SK-N-SH treated with all-trans-retinoic acid at 6 μM for 48 hours (cell line): ENCODE results near the gene CHD1.

ENCODE experiments used
- ARNTL ChIP-seq: fragments of 450-650 bp; formaldehyde crosslinking; IDR thresholded peaks from 2 replicates; pipeline ENCODE4 v1.5.0; 2020; ENCODE audit warnings: low read depth, mild to moderate bottlenecking, moderate library complexity, borderline replicate concordance
- CREB5 ChIP-seq: fragments of 250-450 bp; sonication (Bioruptor Pico); IDR thresholded peaks from 2 replicates; pipeline ENCODE4 v1.5.1; 2020; ENCODE audit warnings: low read depth, mild to moderate bottlenecking, moderate library complexity
- GLIS3 ChIP-seq: fragments of 250-450 bp; sonication (Bioruptor Pico); IDR thresholded peaks from 2 replicates; pipeline ENCODE4 v1.5.0; 2020; ENCODE audit warnings: mild to moderate bottlenecking, moderate library complexity
- PATZ1 ChIP-seq: fragments of 250-450 bp; sonication (Bioruptor Pico); IDR thresholded peaks from 2 replicates; pipeline ENCODE4 v1.8.0; 2020; ENCODE audit warnings: mild to moderate bottlenecking, moderate library complexity, borderline replicate concordance
- PPARA ChIP-seq: fragments of 250-450 bp; sonication (Bioruptor Pico); IDR thresholded peaks from 2 replicates; pipeline ENCODE4 v1.5.0; 2020; ENCODE audit warnings: mild to moderate bottlenecking, borderline replicate concordance
- RARB ChIP-seq: fragments of 250-450 bp; sonication (Bioruptor Pico); IDR thresholded peaks from 2 replicates; pipeline ENCODE4 v1.8.0; 2021; ENCODE audit warnings: mild to moderate bottlenecking, moderate library complexity
- SNAI2 ChIP-seq: fragments of 250-450 bp; sonication (Bioruptor Pico); IDR thresholded peaks from 2 replicates; pipeline ENCODE4 v1.5.0; 2020; ENCODE audit warnings: mild to moderate bottlenecking, moderate library complexity
- TCF4 ChIP-seq: fragments of 250-450 bp; sonication (Bioruptor Pico); IDR thresholded peaks from 2 replicates; pipeline ENCODE4 v1.8.0; 2021; ENCODE audit warnings: mild to moderate bottlenecking, moderate library complexity, borderline replicate concordance
- ZFP3 ChIP-seq: fragments of 250-450 bp; sonication (Bioruptor Pico); IDR thresholded peaks from 2 replicates; pipeline ENCODE4 v1.5.0; 2020; ENCODE audit warnings: mild to moderate bottlenecking, moderate library complexity
- ZFP30 ChIP-seq: fragments of 450-650 bp; formaldehyde crosslinking; IDR thresholded peaks from 2 replicates; pipeline ENCODE4 v1.5.0; 2022; ENCODE audit warnings: mild to moderate bottlenecking, moderate library complexity

DNA sequence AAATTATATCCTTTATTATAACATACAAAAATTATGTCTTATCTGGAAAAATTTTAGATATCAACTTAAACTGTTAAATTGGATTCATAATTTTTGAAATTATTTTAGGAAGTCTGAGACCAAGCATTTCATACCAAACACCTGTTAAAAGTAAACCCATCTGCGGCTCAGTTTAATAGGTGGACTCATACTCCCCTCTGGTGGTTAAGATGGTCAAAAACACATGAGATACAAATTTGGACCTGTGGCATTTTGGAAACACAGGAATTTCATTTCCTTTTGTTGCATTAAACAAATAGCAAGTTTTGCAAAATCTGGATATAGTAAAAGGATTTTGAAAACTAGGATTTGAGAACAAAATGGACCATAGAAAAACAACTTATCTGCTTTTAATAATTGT is 101.6 kb downstream of the CHD1 start:
- no peak for TF ChIP-seq CREB5 (CRISPR knock-in tag)
- no peak for TF ChIP-seq PPARA (CRISPR knock-in tag)
- no peak for TF ChIP-seq ZFP3 (CRISPR knock-in tag)
- TF ChIP-seq ARNTL (CRISPR knock-in tag) = no peak
- TF ChIP-seq TCF4 (CRISPR knock-in tag) = no peak
- TF ChIP-seq ZFP30 (CRISPR knock-in tag) = no peak
- TF ChIP-seq GLIS3 (CRISPR knock-in tag) = no peak
- TF ChIP-seq PATZ1 (CRISPR knock-in tag) = no peak
- TF ChIP-seq RARB (CRISPR knock-in tag) = no peak
- no peak for TF ChIP-seq SNAI2 (CRISPR knock-in tag)
